Hair follicle dermal papilla cell (primary cell): Measurements from ENCODE around the gene AFF3. TPM values are rescaled to one million over a fixed set of nuclear protein-coding genes. Genes with fewer than 3 reads are reported as not detected.

ENCODE experiments used
- total RNA-seq: library from RNA; depleted of rRNA; stranded (reverse); fragments of >200 nt; gene quantifications from 2 replicates; pipeline ENCODE4 v1.2.3, GENCODE V29; 2012

Gene AFF3
- 4.0 and 11.2 TPM in 2 replicates for total RNA-seq

GRCh38 chr2:100142393-100142792 lies at the start of gene AFF3:
Gene AFF3 (minus strand): TSS chr2:100142590. CDS start chr2:100104454, 38,136 bp downstream.

Other genes with a start within 250 kb of the AFF3 start
- not detected in 2 replicates for gene LONRF2, start 179.9 kb upstream of the AFF3 start, total RNA-seq